ENCODE measurements around the gene DOLPP1. TPM values are rescaled to one million over a fixed set of nuclear protein-coding genes. Genes with fewer than 3 reads are reported as not detected.

The DOLPP1 gene
- total RNA-seq, 2 experiments from 2014 or later: 13.9 to 15.3 TPM

DNA sequence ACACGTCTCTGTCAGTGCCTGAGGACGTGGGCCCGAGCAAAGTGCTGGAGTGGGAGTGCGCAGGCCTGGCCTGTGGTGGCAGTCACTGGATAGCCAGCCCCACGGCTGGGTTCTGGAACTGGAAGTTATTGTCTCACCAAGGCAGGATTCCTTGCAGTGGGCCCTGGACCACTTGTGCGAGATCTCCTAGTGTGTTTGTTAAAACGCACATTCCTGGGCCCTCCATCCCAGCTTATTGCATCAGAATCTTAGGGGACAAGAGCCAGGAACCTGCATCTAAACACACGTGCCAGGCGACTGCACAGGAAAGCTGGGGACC, 57.2 kb downstream of the DOLPP1 start:
- intact Hi-C loops (cut with micrococcal nuclease): loop anchor here (5.0 kb wide), 1 partner anchor 644 kb away; no protein-coding TSS in a partner anchor
- Mint-ChIP-seq H3K9me3 (no peaks in the 10 kb centered on the region), H3K4me1 (ENCODE audit: low read depth) (peaks cover 31% of the 10 kb centered on the region), H3K27me3 (no peaks in the 10 kb centered on the region), H3K4me3 (no peak overlapping the region), H3K27ac (peak overlapping the region; percentile 28), H3K36me3 (peaks cover 14% of the 10 kb centered on the region)
- POLR2A ChIA-PET: interaction anchor here (1.4 to 1.5 kb wide), 2 partner anchors 25 to 473 kb away, joined by 4 to 5 read pairs; no protein-coding TSS in a partner anchor
- CTCF ChIA-PET: interaction anchor here (0.7 to 7.3 kb wide), 15 partner anchors 8 to 653 kb away, joined by 3 to 147 read pairs (median 7); partner anchors contain the start of genes C9orf50, CRAT, IER5L and NTMT1
- DNase-seq: no peak

DNA sequence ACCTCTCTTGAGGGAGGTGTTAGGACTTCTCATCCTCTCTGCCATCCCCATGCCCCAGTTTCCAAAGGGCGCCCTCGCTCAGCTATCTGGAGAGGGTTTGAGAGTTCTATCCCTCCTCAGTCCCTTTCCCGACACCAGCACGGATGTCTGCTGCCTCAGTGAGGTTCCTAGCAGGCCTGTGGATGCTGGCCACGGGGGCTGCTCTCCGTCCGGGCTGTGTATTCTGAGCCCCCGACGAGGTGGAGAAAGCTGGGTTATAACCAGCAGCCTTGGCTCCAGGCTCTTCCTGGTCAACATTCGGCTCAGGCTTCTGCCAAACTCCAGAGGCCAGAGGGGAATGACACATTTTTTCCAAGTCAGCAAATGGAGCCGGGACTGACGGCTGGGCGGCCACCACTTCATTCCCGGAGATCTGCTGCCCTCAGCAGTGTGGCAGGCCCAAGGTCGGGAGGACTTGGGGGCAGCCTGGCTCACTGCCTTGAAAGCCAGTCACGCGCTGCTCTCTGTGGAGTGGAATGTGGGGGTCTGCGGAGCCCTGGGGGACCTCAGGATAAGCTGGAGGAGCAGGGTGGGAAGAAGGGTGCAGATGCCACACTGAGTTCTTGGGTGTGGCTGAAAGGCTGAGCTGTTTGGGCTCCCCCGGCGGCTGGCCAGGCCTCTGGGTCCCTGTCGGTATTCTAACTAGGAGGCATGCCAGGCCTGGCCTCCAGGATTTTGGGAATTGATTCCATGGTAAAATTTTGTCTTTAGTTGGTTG, 57.7 kb downstream of the DOLPP1 start:
- no peak for DNase-seq
- ChIA-PET CTCF (interaction anchor here (0.6 to 7.3 kb wide), 37 partner anchors 8 to 652 kb away, joined by 3 to 147 read pairs (median 5); partner anchors contain the start of genes C9orf50, CRAT, IER5L and NTMT1), POLR2A (interaction anchor here (0.9 to 2.0 kb wide), 5 partner anchors 14 to 472 kb away, joined by 3 to 7 read pairs (median 5); partner anchors contain the start of gene IER5L)
- no peaks in the 10 kb centered on the region for H3K9me3 Mint-ChIP-seq
- H3K4me3 Mint-ChIP-seq: no peak overlapping the region
- H3K27me3 Mint-ChIP-seq: no peaks in the 10 kb centered on the region
- intact Hi-C loops (cut with micrococcal nuclease): loop anchor here (1.0 to 5.0 kb wide), 3 partner anchors 36 to 644 kb away; no protein-coding TSS in a partner anchor
- peak overlapping the region; percentile 91 for H3K27ac Mint-ChIP-seq
- peaks cover 12% of the 10 kb centered on the region for H3K36me3 Mint-ChIP-seq
- H3K4me1 Mint-ChIP-seq (ENCODE audit: low read depth): peaks cover 32% of the 10 kb centered on the region

DNA sequence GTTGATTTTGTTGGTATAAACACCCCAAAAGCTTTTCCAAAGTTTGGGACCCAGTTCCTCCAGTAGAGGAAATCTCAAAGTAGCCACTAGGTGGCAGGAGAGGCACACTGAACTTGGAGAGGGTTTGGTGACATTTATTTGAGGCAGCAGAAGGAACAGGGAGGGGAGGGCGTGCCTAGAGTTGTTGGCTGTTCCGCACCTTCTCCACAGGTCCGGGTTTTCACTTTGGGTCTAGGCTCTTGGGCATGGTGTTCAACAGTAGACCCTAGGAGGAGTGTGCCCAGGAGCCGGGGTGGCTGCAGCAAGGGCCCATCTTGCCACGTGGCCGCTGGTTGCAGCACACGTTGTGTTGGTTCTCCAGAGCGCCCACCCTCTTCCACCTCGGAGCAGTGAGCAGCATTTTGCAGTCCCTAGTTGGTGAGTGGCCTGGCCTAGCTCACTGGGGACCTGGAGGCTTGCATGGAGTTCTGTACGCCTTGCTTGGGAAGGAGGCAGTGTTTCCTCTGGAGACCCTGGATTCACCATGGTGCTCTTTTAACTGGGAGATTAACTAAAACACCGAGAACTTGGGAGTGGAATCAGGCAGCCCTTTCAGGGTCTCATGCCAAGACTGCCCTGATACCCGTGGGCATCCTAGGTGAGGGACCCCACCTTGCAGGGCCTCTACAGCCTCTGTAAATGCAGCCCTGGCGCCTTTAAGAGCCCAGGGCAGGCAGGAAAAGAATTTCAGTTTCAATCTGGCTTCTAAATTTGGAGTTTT, 58.5 kb downstream of the DOLPP1 start:
- Mint-ChIP-seq H3K9me3 (no peaks in the 10 kb centered on the region), H3K4me1 (ENCODE audit: low read depth) (peaks cover 37% of the 10 kb centered on the region), H3K27ac (peak overlapping the region; percentile 91), H3K36me3 (peaks cover 11% of the 10 kb centered on the region), H3K4me3 (peak overlapping the region; percentile 64), H3K27me3 (no peaks in the 10 kb centered on the region)
- CTCF ChIA-PET: interaction anchor here (0.6 to 7.3 kb wide), 48 partner anchors 9 to 651 kb away, joined by 3 to 147 read pairs (median 4); partner anchors contain the start of genes C9orf50, CRAT, IER5L and NTMT1
- DNase-seq: peak; percentile 83
- intact Hi-C loops (cut with micrococcal nuclease): loop anchor here (1.0 to 5.0 kb wide), 3 partner anchors 35 to 643 kb away; no protein-coding TSS in a partner anchor
- POLR2A ChIA-PET: interaction anchor here (0.9 to 2.0 kb wide), 11 partner anchors 8 to 485 kb away, joined by 3 to 7 read pairs (median 3); partner anchors contain the start of gene IER5L

DNA sequence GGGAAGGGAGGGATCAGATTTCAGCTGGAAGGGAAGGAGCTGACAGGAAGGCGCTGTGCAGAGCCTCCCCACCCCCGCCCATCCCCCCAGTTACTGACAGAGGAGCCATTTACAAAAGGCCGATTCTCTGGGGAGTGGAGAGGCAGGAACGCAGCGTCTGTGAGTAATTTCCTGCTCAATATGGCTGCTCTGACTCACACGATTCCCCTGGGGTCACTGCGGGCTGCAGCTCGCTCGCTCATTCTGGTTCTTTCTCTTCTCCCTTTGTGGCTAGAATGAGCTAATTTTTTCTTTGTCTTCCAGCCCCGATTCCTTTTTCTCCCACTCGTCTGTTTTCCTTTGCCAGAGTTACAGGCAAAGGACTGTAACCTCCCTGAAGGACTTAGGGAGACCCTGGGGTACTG, 59.1 kb downstream of the DOLPP1 start:
- Mint-ChIP-seq H3K9me3 (no peaks in the 10 kb centered on the region), H3K4me3 (peak overlapping the region; percentile 64), H3K4me1 (ENCODE audit: low read depth) (peaks cover 37% of the 10 kb centered on the region), H3K27me3 (no peaks in the 10 kb centered on the region), H3K36me3 (peaks cover 9% of the 10 kb centered on the region), H3K27ac (peak overlapping the region; percentile 91)
- intact Hi-C loops (cut with micrococcal nuclease): loop anchor here (1.0 to 5.0 kb wide), 7 partner anchors 9 to 642 kb away; no protein-coding TSS in a partner anchor
- POLR2A ChIA-PET: interaction anchor here (0.6 to 2.0 kb wide), 10 partner anchors 8 to 487 kb away, joined by 3 to 7 read pairs (median 3); partner anchors contain the start of gene IER5L
- CTCF ChIA-PET: interaction anchor here (0.6 to 7.3 kb wide), 30 partner anchors 9 to 646 kb away, joined by 3 to 147 read pairs (median 6); partner anchors contain the start of genes C9orf50, CRAT, IER5L and NTMT1
- peak; percentile 91 for DNase-seq

Other genes starting within 250 kb of the DOLPP1 start
- 10 to 100 TPM; 15.9 to 18.1 TPM for gene KYAT1, start 199.2 kb upstream of the DOLPP1 start, total RNA-seq
- 10 to 100 TPM; 18.0 to 18.7 TPM for gene LRRC8A, start 199.0 kb upstream of the DOLPP1 start, total RNA-seq
- under 1 TPM; 0.34 to 0.88 TPM for gene PHYHD1, start 160.1 kb upstream of the DOLPP1 start, total RNA-seq
- 1 to 10 TPM; 5.7 to 6.7 TPM for gene DOLK, start 133.5 kb upstream of the DOLPP1 start, total RNA-seq
- gene NUP188, start 133.4 kb upstream of the DOLPP1 start, total RNA-seq: 100 to 1,000 TPM; 121 to 124 TPM
- 10 to 100 TPM; 59.5 to 62.3 TPM for gene SH3GLB2, start 52.8 kb upstream of the DOLPP1 start, total RNA-seq
- gene MIGA2, start 44.5 kb upstream of the DOLPP1 start, total RNA-seq: 10 to 100 TPM; 26.1 to 26.5 TPM
- 10 to 100 TPM; 16.0 to 16.4 TPM for gene CRAT, start 29.7 kb downstream of the DOLPP1 start, total RNA-seq
- 10 to 100 TPM; 74.6 to 76.3 TPM for gene PTPA, start 30.3 kb downstream of the DOLPP1 start, total RNA-seq
- gene IER5L, start 97.2 kb downstream of the DOLPP1 start, total RNA-seq: 1 to 10 TPM; 1.3 to 1.5 TPM